Hepatocyte (in vitro differentiated cells): ENCODE results near the gene HM13.
"Not testable (repeated sequence)": the region's sequence is repeated elsewhere in the genome, so short reads cannot be mapped to it uniquely, and the experiment has no call there.

Experiments used
- CTCF ChIP-seq: fragments of 200-600 bp; sonication (generic); IDR thresholded peaks from 2 replicates; pipeline ENCODE4 v1.5.1; 2016; ENCODE audit warnings: antibody characterized with exemption, mild to moderate bottlenecking; ENCODE audit not compliant: poor library complexity
- EZH2phosphoT487 ChIP-seq: fragments of 200-600 bp; sonication (generic); IDR thresholded peaks from one replicate; pipeline ENCODE4 v1.6.1; 2018; ENCODE audit warnings: antibody characterized with exemption, mild to moderate bottlenecking, low read depth, moderate library complexity; ENCODE audit not compliant: unreplicated experiment, severe bottlenecking

- not testable (repeated sequence) for TF ChIP-seq EZH2phosphoT487, CTCF
These were observed 82.1 kb downstream of the HM13 start for GRCh38 chr20:31596412-31596715.
